HL-60 (cell line): ENCODE measurements around the gene MRM2.

Source experiments
- GABPA ChIP-seq: IDR thresholded peaks from 2 replicates; pipeline ENCODE4 v1.6.1; 2012; ENCODE audit warnings: low read depth
- POLR2AphosphoS5 ChIP-seq: IDR thresholded peaks from 2 replicates; pipeline ENCODE4 v1.6.1; 2012; ENCODE audit warnings: low read depth
- TF ChIP-seq, protein P1 (sequence below): IDR thresholded peaks from one replicate; pipeline ENCODE4 v1.5.1; 2011; ENCODE audit warnings: low read length, control low read depth, inconsistent platforms; ENCODE audit not compliant: insufficient read depth
- TF ChIP-seq, protein P2 (sequence below): IDR thresholded peaks from 2 replicates; pipeline ENCODE4 v1.6.1; 2012; ENCODE audit warnings: low read depth; ENCODE audit not compliant: insufficient replicate concordance

DNA sequence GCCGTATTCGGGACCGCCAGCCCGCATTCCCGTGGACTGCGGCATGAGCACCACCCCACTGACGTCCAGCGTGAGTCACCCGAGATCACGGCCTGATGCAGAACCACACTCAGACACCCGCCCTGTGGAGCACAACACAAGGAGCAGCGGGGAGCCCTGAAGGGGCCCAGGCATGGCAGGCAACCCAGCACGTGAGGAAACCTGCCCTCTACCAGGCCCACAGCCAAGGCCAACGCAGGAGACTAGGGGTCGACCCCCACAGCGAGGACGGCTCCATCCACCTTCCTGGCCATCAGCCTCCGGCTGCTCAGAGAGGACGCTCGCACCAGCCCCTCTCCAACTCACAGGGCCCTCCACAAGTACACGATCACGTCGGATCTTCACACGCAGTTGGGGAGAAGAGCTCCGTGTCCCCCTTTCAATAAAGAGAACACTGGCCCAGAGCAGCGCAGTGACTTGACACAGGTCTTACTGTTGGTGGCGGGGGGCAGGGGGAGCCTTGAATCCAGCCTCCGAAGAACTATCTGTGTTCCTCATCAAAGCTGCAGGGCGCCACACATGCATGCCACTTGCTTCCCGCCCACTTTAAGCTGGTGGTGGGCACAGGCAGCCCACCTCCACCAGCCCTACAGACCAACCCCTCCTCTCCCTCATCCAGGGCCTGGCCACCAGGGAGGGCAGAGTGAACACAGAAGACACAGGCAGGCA, 31.3 kb downstream of the MRM2 start:
- TF ChIP-seq, protein P1, sequence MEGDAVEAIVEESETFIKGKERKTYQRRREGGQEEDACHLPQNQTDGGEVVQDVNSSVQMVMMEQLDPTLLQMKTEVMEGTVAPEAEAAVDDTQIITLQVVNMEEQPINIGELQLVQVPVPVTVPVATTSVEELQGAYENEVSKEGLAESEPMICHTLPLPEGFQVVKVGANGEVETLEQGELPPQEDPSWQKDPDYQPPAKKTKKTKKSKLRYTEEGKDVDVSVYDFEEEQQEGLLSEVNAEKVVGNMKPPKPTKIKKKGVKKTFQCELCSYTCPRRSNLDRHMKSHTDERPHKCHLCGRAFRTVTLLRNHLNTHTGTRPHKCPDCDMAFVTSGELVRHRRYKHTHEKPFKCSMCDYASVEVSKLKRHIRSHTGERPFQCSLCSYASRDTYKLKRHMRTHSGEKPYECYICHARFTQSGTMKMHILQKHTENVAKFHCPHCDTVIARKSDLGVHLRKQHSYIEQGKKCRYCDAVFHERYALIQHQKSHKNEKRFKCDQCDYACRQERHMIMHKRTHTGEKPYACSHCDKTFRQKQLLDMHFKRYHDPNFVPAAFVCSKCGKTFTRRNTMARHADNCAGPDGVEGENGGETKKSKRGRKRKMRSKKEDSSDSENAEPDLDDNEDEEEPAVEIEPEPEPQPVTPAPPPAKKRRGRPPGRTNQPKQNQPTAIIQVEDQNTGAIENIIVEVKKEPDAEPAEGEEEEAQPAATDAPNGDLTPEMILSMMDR: no peak
- TF ChIP-seq POLR2AphosphoS5 (no peak), GABPA (no peak)
- TF ChIP-seq, protein P2, sequence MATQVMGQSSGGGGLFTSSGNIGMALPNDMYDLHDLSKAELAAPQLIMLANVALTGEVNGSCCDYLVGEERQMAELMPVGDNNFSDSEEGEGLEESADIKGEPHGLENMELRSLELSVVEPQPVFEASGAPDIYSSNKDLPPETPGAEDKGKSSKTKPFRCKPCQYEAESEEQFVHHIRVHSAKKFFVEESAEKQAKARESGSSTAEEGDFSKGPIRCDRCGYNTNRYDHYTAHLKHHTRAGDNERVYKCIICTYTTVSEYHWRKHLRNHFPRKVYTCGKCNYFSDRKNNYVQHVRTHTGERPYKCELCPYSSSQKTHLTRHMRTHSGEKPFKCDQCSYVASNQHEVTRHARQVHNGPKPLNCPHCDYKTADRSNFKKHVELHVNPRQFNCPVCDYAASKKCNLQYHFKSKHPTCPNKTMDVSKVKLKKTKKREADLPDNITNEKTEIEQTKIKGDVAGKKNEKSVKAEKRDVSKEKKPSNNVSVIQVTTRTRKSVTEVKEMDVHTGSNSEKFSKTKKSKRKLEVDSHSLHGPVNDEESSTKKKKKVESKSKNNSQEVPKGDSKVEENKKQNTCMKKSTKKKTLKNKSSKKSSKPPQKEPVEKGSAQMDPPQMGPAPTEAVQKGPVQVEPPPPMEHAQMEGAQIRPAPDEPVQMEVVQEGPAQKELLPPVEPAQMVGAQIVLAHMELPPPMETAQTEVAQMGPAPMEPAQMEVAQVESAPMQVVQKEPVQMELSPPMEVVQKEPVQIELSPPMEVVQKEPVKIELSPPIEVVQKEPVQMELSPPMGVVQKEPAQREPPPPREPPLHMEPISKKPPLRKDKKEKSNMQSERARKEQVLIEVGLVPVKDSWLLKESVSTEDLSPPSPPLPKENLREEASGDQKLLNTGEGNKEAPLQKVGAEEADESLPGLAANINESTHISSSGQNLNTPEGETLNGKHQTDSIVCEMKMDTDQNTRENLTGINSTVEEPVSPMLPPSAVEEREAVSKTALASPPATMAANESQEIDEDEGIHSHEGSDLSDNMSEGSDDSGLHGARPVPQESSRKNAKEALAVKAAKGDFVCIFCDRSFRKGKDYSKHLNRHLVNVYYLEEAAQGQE: no peak
